Lower leg skin (tissue), 3 donors: ENCODE results near the gene CLASP1.

ENCODE experiments used
- CTCF ChIP-seq, 3 donors: fragments of 450-650 bp; IDR thresholded peaks; one replicate each; pipeline ENCODE4 v1.5.1; 2016; ENCODE audit warnings: antibody characterized with exemption in 3 of 3, mild to moderate bottlenecking in 3 of 3, moderate library complexity in 2 of 3
- POLR2A ChIP-seq, 2 donors: fragments of 450-650 bp; IDR thresholded peaks; one replicate each; pipeline ENCODE4 v1.6.1; 2016 to 2017; ENCODE audit warnings: antibody characterized with exemption in 2 of 2, mild to moderate bottlenecking in 1 of 2, moderate library complexity in 1 of 2

- TF ChIP-seq CTCF (IDR thresholded peaks at IDR 0.05) (no peak), POLR2A (IDR thresholded peaks at IDR 0.05) (no peak)
These were observed 90.9 kb downstream of the CLASP1 start for GRCh38 chr2:121558329-121558728.
